Measurements from ENCODE around the gene CACFD1.

The CACFD1 gene

DNA sequence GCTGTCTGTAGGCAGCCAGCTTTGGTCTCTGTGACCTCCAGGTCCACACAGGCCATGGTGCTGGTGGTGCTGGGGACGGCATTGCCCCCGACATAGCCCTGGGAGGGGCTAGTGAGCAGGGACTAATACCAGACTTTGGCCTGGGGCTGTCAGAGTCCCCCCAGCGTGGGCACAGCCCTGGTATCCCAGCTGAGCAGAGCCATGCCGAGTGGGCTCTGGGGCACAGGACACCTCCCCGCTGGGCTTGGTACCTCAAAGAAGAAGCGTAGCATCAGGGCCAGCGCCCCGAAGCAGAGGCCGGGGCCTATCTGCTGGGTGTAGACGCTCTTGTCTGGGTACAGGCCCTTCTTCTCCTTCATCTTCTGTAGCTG lies 55.4 kb downstream of the CACFD1 start:
- TF ChIP-seq, protein P1, sequence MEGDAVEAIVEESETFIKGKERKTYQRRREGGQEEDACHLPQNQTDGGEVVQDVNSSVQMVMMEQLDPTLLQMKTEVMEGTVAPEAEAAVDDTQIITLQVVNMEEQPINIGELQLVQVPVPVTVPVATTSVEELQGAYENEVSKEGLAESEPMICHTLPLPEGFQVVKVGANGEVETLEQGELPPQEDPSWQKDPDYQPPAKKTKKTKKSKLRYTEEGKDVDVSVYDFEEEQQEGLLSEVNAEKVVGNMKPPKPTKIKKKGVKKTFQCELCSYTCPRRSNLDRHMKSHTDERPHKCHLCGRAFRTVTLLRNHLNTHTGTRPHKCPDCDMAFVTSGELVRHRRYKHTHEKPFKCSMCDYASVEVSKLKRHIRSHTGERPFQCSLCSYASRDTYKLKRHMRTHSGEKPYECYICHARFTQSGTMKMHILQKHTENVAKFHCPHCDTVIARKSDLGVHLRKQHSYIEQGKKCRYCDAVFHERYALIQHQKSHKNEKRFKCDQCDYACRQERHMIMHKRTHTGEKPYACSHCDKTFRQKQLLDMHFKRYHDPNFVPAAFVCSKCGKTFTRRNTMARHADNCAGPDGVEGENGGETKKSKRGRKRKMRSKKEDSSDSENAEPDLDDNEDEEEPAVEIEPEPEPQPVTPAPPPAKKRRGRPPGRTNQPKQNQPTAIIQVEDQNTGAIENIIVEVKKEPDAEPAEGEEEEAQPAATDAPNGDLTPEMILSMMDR (IDR thresholded peaks at IDR 0.05; ENCODE audit: low read depth, low read length, missing control alignments) = no peak
- H3K4me3 ChIP-seq (ENCODE audit: low read depth, low read length) = no peak overlapping the region
- in situ Hi-C loops (cut with HindIII; ENCODE audit: low sequenced_read_pairs) = no loop called here
- DNase-seq (ENCODE audit: low read depth) = no peak

DNA sequence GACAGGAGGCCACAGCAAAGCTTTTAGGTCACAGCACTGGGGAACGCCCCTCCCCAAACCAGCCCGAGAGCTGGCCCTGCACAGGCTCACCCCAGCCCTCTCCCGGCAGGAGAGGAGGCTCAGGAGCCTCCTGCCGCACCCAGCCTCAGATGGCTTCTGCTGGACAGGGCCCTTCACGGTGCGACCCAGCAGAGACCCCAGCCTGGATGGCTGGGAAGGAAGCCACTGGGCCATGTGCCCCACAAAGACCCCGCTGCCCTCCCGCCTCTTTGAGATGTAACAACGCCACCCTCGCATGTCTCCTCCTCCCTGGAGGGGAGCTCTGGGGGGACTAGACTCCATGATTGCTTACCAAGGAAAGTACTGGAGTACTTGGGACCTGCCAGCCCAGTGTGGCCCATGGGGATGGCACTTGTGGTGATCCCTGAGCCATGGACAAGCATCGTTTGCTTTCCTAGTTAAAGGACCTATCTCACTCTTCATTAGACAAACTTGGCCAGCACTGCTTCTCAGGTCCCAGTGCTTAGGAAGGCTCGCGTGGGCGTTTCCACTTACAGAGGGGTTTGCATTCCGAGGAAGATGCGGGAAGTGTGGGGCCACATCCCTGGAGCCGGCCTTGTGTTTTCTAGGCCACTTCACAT lies 56.0 kb downstream of the CACFD1 start:
- no peak for DNase-seq (ENCODE audit: low read depth)
- in situ Hi-C loops (cut with HindIII; ENCODE audit: low sequenced_read_pairs) = no loop called here
- TF ChIP-seq, protein P1 (IDR thresholded peaks at IDR 0.05; ENCODE audit: low read depth, low read length, missing control alignments) = no peak
- no peak overlapping the region for H3K4me3 ChIP-seq (ENCODE audit: low read depth, low read length)

DNA sequence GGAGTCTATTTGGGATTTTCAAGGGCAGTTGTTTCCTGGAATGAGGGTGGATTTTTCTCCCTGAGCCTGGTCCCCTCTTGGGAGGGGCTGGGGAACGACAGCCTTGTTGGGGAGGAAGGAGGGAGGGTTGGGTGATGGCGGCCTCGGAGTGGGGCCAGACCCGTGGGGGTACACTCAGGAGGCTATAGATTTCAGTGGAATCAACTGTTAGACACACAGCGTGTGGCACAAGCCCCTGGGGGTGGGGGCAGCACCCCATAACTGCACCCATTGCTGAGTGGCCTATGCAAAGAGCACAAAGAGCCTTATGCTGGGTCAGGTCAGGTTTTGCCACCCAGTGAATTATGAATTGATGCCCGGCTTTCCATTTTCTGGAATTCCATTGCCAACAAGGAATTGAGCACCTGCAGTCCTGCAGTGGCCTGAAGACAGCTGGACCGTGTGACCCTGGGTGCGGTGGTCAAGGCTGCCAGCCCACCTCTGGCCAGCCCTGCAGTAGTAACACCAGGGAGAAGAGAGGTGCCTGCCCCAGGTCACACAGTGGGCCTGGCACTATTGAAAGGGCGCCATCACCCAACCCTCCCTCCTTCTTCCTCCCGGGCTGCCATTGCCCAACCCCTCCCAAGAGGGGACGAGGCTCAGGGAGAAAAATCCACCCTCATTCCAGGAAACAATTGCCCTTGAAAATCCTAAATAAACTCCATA lies 56.6 kb downstream of the CACFD1 start:
- no peak overlapping the region for H3K4me3 ChIP-seq (ENCODE audit: low read depth, low read length)
- TF ChIP-seq, protein P1 (IDR thresholded peaks at IDR 0.05; ENCODE audit: low read depth, low read length, missing control alignments) = no peak
- in situ Hi-C loops (cut with HindIII; ENCODE audit: low sequenced_read_pairs) = no loop called here
- no peak for DNase-seq (ENCODE audit: low read depth)

DNA sequence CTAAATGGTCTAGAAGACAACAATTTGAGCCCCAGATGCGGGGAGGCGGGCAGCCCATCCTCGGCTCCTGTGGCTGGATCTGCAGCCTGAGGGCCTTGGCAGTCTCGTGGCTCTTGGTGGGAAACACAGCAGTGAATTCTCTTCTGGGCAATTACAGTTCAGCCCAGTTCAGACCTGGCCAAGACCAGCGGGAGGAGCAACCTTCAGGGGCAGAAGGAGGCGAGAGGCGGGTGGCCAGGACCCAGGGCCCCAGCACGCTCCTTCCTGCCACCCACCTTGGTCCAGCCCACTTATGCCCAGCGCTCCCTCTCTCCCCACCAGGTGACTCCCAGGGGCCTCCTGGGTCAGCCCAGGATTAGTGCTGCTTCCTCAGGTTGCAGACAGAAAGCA lies 57.2 kb downstream of the CACFD1 start:
- in situ Hi-C loops (cut with HindIII; ENCODE audit: low sequenced_read_pairs) = no loop called here
- H3K4me3 ChIP-seq (ENCODE audit: low read depth, low read length) = no peak overlapping the region
- TF ChIP-seq, protein P1 (IDR thresholded peaks at IDR 0.05; ENCODE audit: low read depth, low read length, missing control alignments) = no peak
- no peak for DNase-seq (ENCODE audit: low read depth)

DNA sequence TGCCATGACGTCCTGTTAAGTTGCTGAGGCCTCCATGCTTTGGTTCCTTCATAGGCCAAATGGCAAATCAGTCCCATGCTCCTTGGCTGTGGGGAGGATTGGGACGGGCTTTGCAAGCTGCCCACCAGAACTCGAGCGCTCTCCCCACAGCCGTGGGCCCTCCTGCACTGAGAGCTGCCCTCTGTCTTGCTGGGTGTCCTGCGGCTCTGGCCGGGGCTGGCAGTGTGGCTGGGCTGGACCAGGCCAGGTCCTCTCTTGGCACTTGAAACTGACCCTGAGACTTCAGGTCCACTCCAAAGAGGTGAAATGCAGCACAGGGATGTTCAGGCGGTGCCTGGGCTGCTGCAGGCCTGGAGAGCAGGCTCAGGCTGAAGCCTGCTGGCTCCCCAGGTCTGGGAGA lies 57.9 kb downstream of the CACFD1 start:
- in situ Hi-C loops (cut with HindIII; ENCODE audit: low sequenced_read_pairs) = no loop called here
- no peak overlapping the region for H3K4me3 ChIP-seq (ENCODE audit: low read depth, low read length)
- DNase-seq (ENCODE audit: low read depth) = no peak
- TF ChIP-seq, protein P1 (IDR thresholded peaks at IDR 0.05; ENCODE audit: low read depth, low read length, missing control alignments) = no peak

- TF ChIP-seq, protein P1 (IDR thresholded peaks at IDR 0.05; ENCODE audit: low read depth, low read length, missing control alignments) = no peak
- H3K4me3 ChIP-seq (ENCODE audit: low read depth, low read length) = no peak overlapping the region
- no peak for DNase-seq (ENCODE audit: low read depth)
- in situ Hi-C loops (cut with HindIII; ENCODE audit: low sequenced_read_pairs) = no loop called here
These were observed 58.4 kb downstream of the CACFD1 start for GRCh38 chr9:133518200-133518599.
